Breast epithelium (tissue), 4 donors: Measurements from ENCODE around the gene ANG. TPM values are rescaled to one million over a fixed set of nuclear protein-coding genes. Genes with fewer than 3 reads are reported as not detected.
"Not testable (repeated sequence)": the region's sequence is repeated elsewhere in the genome, so short reads cannot be mapped to it uniquely, and the experiment has no call there.

Experiments used
- DNase-seq, 2 donors: peaks; one replicate each; pipeline ENCODE4 v3.0.0-alpha.2; 2019; ENCODE audit warnings: low spot score in 2 of 2
- H3K27ac ChIP-seq, 2 donors: fragments of 200-600 bp; sonication (generic) in 1 of 2; one replicate each; pipeline ENCODE4 v1.5.1; 2016 to 2019; ENCODE audit warnings: mild to moderate bottlenecking in 1 of 2
- H3K27me3 ChIP-seq, 2 donors: fragments of 200-600 bp; sonication (generic) in 1 of 2; one replicate each; pipeline versions ENCODE4 v1.5.1 to v1.6.0; 2017 to 2019; ENCODE audit warnings: control low read depth in 1 of 2, mild to moderate bottlenecking in 1 of 2
- H3K36me3 ChIP-seq: fragments of 200-600 bp; one replicate; pipeline ENCODE4 v1.5.1; 2019
- H3K4me1 ChIP-seq, 2 donors: fragments of 200-600 bp; sonication (generic); one replicate each; pipeline ENCODE4 v1.5.1; 2016 to 2019; ENCODE audit warnings: control low read depth in 1 of 2
- H3K4me3 ChIP-seq, 3 donors: fragments of 200-600 bp; sonication (generic); 1 replicate in 2 of 3; 2 replicates in 1 of 3; pipeline ENCODE4 v1.5.1; 2016 to 2019; ENCODE audit warnings: mild to moderate bottlenecking in 3 of 3, moderate library complexity in 2 of 3
- H3K9me3 ChIP-seq, 2 donors: fragments of 200-600 bp; sonication (generic) in 1 of 2; one replicate each; pipeline ENCODE4 v1.5.1; 2016 to 2019; ENCODE audit warnings: control low read depth in 1 of 2
- POLR2A ChIP-seq: fragments of 450-650 bp; IDR thresholded peaks from one replicate; pipeline ENCODE4 v1.6.1; 2016; ENCODE audit warnings: antibody characterized with exemption, mild to moderate bottlenecking, moderate library complexity
- POLR2AphosphoS5 ChIP-seq, 3 donors: sonication (generic); formaldehyde crosslinking; IDR thresholded peaks; one replicate each; pipeline ENCODE4 v1.6.1; 2017; ENCODE audit warnings: antibody characterized with exemption in 3 of 3
- intact Hi-C: fragments of 100-400 bp; cut with DNase I; formaldehyde crosslinking; loops from one replicate; pipeline ENCODE4 v1.15.1; 2023; ENCODE audit warnings: low total_unique reads
- total RNA-seq, 3 donors: library from RNA; depleted of rRNA; stranded (reverse); fragments of >200 nt; gene quantifications; one replicate each; pipeline ENCODE4 v1.1.0, GENCODE V29; 2016
- TF ChIP-seq, protein P1 (sequence below), 3 donors: fragments of 450-650 bp; IDR thresholded peaks; one replicate each; pipeline ENCODE4 v1.5.1; 2016 to 2017; ENCODE audit warnings: antibody characterized with exemption in 3 of 3, mild to moderate bottlenecking in 3 of 3, moderate library complexity in 3 of 3

The ANG gene
- total RNA-seq, 3 donors from 2014 or later = 49.2 to 59.8 (median 55.5) TPM

DNA sequence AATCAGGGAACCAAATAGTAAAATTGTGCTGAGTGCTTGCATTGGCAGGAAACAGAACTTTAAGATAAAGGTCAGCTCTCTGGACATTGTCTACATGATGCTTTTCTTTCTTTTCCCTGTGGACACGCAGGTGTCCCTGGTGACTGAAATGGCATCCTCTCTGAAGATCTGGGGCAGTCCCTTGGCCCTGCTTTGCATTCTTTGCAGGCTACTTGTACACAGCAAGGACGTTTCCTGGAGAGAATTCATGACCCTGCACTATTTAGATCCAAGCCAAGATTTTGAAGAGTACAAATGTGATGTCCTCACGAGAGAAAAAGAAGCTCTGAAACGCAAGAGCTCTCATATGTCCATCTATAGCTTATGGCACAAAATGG lies 45.9 kb downstream of the ANG start:
- Histone ChIP-seq H3K36me3 (no peaks in the 10 kb centered on the region), H3K4me3 (no peak overlapping the region), H3K27me3 (no peaks in the 10 kb centered on the region), H3K9me3 (no peaks in the 10 kb centered on the region), H3K4me1 (no peaks in the 10 kb centered on the region), H3K27ac (no peak overlapping the region)
- no peak for TF ChIP-seq POLR2A
- no peak for TF ChIP-seq POLR2AphosphoS5 (IDR thresholded peaks at IDR 0.05)
- TF ChIP-seq, protein P1, sequence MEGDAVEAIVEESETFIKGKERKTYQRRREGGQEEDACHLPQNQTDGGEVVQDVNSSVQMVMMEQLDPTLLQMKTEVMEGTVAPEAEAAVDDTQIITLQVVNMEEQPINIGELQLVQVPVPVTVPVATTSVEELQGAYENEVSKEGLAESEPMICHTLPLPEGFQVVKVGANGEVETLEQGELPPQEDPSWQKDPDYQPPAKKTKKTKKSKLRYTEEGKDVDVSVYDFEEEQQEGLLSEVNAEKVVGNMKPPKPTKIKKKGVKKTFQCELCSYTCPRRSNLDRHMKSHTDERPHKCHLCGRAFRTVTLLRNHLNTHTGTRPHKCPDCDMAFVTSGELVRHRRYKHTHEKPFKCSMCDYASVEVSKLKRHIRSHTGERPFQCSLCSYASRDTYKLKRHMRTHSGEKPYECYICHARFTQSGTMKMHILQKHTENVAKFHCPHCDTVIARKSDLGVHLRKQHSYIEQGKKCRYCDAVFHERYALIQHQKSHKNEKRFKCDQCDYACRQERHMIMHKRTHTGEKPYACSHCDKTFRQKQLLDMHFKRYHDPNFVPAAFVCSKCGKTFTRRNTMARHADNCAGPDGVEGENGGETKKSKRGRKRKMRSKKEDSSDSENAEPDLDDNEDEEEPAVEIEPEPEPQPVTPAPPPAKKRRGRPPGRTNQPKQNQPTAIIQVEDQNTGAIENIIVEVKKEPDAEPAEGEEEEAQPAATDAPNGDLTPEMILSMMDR (IDR thresholded peaks at IDR 0.05) = no peak
- DNase-seq = no peak
- intact Hi-C loops = no loop called here

DNA sequence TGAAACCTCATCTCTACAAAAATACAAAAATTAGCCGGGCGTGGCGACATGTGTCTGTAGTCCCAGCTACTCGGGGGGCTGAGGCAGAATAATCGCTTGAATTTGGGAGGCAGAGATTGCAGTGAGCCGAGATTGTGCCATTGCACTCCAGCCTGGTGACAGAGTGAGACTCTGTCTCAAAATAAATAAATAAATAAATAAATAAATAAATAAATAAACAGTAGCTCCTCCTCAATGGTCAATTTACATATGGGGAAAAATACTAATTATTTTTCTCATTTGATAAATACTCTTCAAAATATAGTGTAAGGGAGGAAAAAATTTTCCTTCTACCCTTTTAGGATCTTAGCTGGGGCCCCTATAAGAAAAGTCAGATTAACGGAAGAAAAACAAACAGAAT lies 49.7 kb downstream of the ANG start:
- H3K27me3 ChIP-seq, H3K27ac ChIP-seq, H3K36me3 ChIP-seq, DNase-seq, H3K9me3 ChIP-seq, H3K4me1 ChIP-seq, H3K4me3 ChIP-seq, intact Hi-C loops: not testable (repeated sequence)

DNA sequence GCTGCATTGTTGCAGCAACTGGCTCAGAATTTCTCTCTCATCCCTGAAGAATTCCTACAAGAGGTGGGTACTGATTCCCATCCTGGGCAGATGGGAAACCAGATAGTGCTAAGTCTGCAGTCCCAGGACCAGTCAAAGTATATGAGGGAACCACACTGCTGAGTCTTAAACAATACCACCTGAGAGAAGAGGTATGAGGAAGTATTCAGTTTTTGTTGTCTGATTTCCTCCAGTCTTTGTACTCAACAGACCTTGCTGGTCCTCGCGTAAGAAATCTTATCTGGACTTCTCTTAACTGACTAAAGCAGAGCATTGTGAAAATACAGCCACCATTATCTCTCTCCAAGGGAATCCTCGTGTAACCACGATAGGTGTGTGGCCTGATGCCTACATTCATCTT lies 53.6 kb downstream of the ANG start:
- no peak for DNase-seq
- H3K36me3 ChIP-seq = no peaks in the 10 kb centered on the region
- peak overlapping the region in 1 of 2 donors; percentile 63 for H3K27ac ChIP-seq
- H3K4me1 ChIP-seq = no peaks in the 10 kb centered on the region
- intact Hi-C loops = no loop called here
- H3K4me3 ChIP-seq = no peak overlapping the region
- TF ChIP-seq POLR2A (no peak), POLR2AphosphoS5 (IDR thresholded peaks at IDR 0.05) (no peak)
- TF ChIP-seq, protein P1 (IDR thresholded peaks at IDR 0.05) = no peak
- no peaks in the 10 kb centered on the region for H3K27me3 ChIP-seq
- no peaks in the 10 kb centered on the region for H3K9me3 ChIP-seq

DNA sequence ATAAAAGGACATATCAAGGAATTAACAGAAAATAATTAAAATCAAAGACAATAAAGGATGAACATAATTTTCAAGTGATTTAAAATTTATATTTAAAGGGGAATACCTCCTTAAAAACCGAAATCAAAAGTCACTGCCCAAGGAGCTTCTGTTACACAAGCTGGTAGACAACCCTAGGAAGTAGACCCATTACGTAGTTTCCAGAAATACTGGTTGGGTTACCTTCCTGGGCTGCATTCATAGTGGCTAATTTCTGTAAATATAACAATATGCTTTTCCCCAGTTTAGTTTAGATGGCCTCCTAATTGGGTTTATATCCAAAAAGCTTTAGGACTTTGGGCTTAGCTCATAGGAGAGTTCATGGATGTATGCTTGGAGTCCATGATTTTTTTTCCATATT lies 55.0 kb downstream of the ANG start:
- Histone ChIP-seq H3K4me3 (no peak overlapping the region), H3K4me1 (no peaks in the 10 kb centered on the region), H3K27me3 (no peaks in the 10 kb centered on the region), H3K36me3 (no peaks in the 10 kb centered on the region), H3K9me3 (no peaks in the 10 kb centered on the region), H3K27ac (peak overlapping the region; percentile 49 to 63)
- intact Hi-C loops = no loop called here
- TF ChIP-seq, protein P1 (IDR thresholded peaks at IDR 0.05) = no peak
- peak in 1 of 3 donors; percentile 46 for TF ChIP-seq POLR2AphosphoS5 (IDR thresholded peaks at IDR 0.05)
- no peak for DNase-seq

Other genes with a start within 250 kb of the ANG start
- 10 to 100 TPM; 38.1 to 66.9 (median 57.5) TPM for gene OSGEP, start 234.0 kb upstream of the ANG start, total RNA-seq
- 100 to 1,000 TPM; 129 to 165 (median 150) TPM for gene APEX1, start 233.5 kb upstream of the ANG start, total RNA-seq
- 10 to 100 TPM; 23.6 to 34.1 (median 29.9) TPM for gene PIP4P1, start 227.3 kb upstream of the ANG start, total RNA-seq
- 10 to 100 TPM; 26.4 to 60.0 (median 38.8) TPM for gene PNP, start 219.4 kb upstream of the ANG start, total RNA-seq
- not detected for gene RNASE10, start 183.2 kb upstream of the ANG start, total RNA-seq
- not detected for gene RNASE9, start 127.7 kb upstream of the ANG start, total RNA-seq
- gene RNASE11, start 100.8 kb upstream of the ANG start, total RNA-seq = not detected
- not detected for gene RNASE12, start 97.4 kb upstream of the ANG start, total RNA-seq
- gene OR6S1, start 47.1 kb upstream of the ANG start, total RNA-seq = not detected
- 100 to 1,000 TPM; 165 to 367 (median 177) TPM for gene RNASE4, start 4.2 kb upstream of the ANG start, total RNA-seq
- not detected for gene EDDM3A, start 57.1 kb downstream of the ANG start, total RNA-seq
- gene EDDM3B, start 79.6 kb downstream of the ANG start, total RNA-seq = 1 to 10 TPM in 1 of 3 donors, not detected in 2; 1.3 TPM
- gene RNASE6, start 92.5 kb downstream of the ANG start, total RNA-seq = 10 to 100 TPM in 2 of 3 donors, 1 to 10 TPM in 1; 7.2 to 58.7 (median 16.7) TPM
- 1,000 to 10,000 TPM in 1 of 3 donors, 100 to 1,000 TPM in 2; 125 to 1,186 (median 303) TPM for gene RNASE1, start 114.1 kb downstream of the ANG start, total RNA-seq
- gene RNASE3, start 202.6 kb downstream of the ANG start, total RNA-seq = not detected